Osteoblast (primary cell): ENCODE data around the gene REEP3. TPM values are rescaled to one million over a fixed set of nuclear protein-coding genes. Genes with fewer than 3 reads are reported as not detected.

Source experiments
- DNase-seq: peaks from one replicate; pipeline ENCODE4 v3.0.0; 2011; ENCODE audit warnings: low spot score, mixed read lengths; ENCODE audit not compliant: insufficient read length; ENCODE audit errors: missing footprints
- H2AFZ ChIP-seq: 2 replicates; pipeline ENCODE4 v1.6.0; 2011; ENCODE audit warnings: mild to moderate bottlenecking, low read length
- H3K27ac ChIP-seq: 2 replicates; pipeline ENCODE4 v1.5.1; 2011; ENCODE audit warnings: mild to moderate bottlenecking, low read depth, low read length, moderate library complexity
- H3K27me3 ChIP-seq: 2 replicates; pipeline ENCODE4 v1.6.0; 2012; ENCODE audit warnings: mild to moderate bottlenecking, control low read depth, inconsistent platforms, low read length, moderate library complexity; ENCODE audit not compliant: insufficient read depth
- H3K36me3 ChIP-seq: 2 replicates; pipeline ENCODE4 v1.5.1; 2011; ENCODE audit warnings: mild to moderate bottlenecking, low read length, control low read depth, moderate library complexity; ENCODE audit not compliant: insufficient read depth
- H3K4me1 ChIP-seq: 2 replicates; pipeline ENCODE4 v1.5.1; 2011; ENCODE audit warnings: mild to moderate bottlenecking, low read length, control low read depth, moderate library complexity; ENCODE audit not compliant: insufficient read depth
- H3K4me2 ChIP-seq: 2 replicates; pipeline ENCODE4 v1.6.0; 2011; ENCODE audit warnings: mild to moderate bottlenecking, low read length; ENCODE audit not compliant: insufficient read depth
- H3K4me3 ChIP-seq: fragments of 200-600 bp; sonication (generic); 3 replicates; pipeline ENCODE4 v1.5.1; 2012; ENCODE audit warnings: mild to moderate bottlenecking, low read length, inconsistent platforms; ENCODE audit not compliant: insufficient read depth
- H3K79me2 ChIP-seq: 2 replicates; pipeline ENCODE4 v1.6.0; 2012; ENCODE audit warnings: mild to moderate bottlenecking, low read length, control low read depth, inconsistent platforms; ENCODE audit not compliant: insufficient read depth
- H3K9me3 ChIP-seq: 2 replicates; pipeline ENCODE4 v1.5.1; 2011; ENCODE audit warnings: low read depth, low read length, control low read depth
- H4K20me1 ChIP-seq: 2 replicates; pipeline ENCODE4 v1.6.0; 2012; ENCODE audit warnings: mild to moderate bottlenecking, low read length, control low read depth; ENCODE audit not compliant: insufficient read depth
- CTCF ChIP-seq: IDR thresholded peaks from 2 replicates; pipeline ENCODE4 v1.5.1; 2011; ENCODE audit warnings: mild to moderate bottlenecking, low read depth, low read length, moderate library complexity; ENCODE audit errors: extremely low read depth
- total RNA-seq: library from RNA; depleted of rRNA; stranded (reverse); fragments of >200 nt; gene quantifications from 2 replicates; pipeline ENCODE4 v1.2.3, GENCODE V29; 2012

REEP3 gene
- total RNA-seq, 1 donor, result 71.3 TPM

GRCh38 chr10:63553473-63553872, 32.3 kb downstream of the REEP3 start:
- H3K36me3 ChIP-seq, result no peaks in the 10 kb centered on the region
- TF ChIP-seq CTCF, result no peak
- H3K4me2 ChIP-seq, result peak overlapping the region; percentile 70
- no peaks in the 10 kb centered on the region for H3K9me3 ChIP-seq
- no peak overlapping the region for H2AFZ ChIP-seq
- no peaks in the 10 kb centered on the region for H4K20me1 ChIP-seq
- H3K27ac ChIP-seq, result peak overlapping the region; percentile 93
- no peak for DNase-seq
- peaks cover 53% of the 10 kb centered on the region for H3K79me2 ChIP-seq
- peak overlapping the region; percentile 33 for H3K4me3 ChIP-seq
- H3K27me3 ChIP-seq, result no peaks in the 10 kb centered on the region
- peaks cover 38% of the 10 kb centered on the region for H3K4me1 ChIP-seq

- no peak for TF ChIP-seq CTCF
- Histone ChIP-seq H3K36me3 (no peaks in the 10 kb centered on the region), H3K27ac (peak overlapping the region; percentile 93), H3K4me2 (peak overlapping the region; percentile 37), H3K4me3 (peak overlapping the region; percentile 10), H4K20me1 (no peaks in the 10 kb centered on the region), H2AFZ (no peak overlapping the region), H3K27me3 (no peaks in the 10 kb centered on the region), H3K4me1 (peaks cover 38% of the 10 kb centered on the region), H3K79me2 (peaks cover 57% of the 10 kb centered on the region), H3K9me3 (no peaks in the 10 kb centered on the region)
- peak; percentile 63 for DNase-seq
Measured at GRCh38 chr10:63554657-63555056, 33.5 kb downstream of the REEP3 start.

GRCh38 chr10:63555330-63555729, 34.1 kb downstream of the REEP3 start:
- Histone ChIP-seq H3K4me1 (peaks cover 38% of the 10 kb centered on the region), H3K79me2 (peaks cover 52% of the 10 kb centered on the region), H3K27ac (peak overlapping the region; percentile 93), H3K4me3 (no peak overlapping the region), H3K27me3 (no peaks in the 10 kb centered on the region), H3K9me3 (no peaks in the 10 kb centered on the region), H3K36me3 (no peaks in the 10 kb centered on the region), H3K4me2 (peak overlapping the region; percentile 37), H2AFZ (no peak overlapping the region), H4K20me1 (no peaks in the 10 kb centered on the region)
- TF ChIP-seq CTCF, result no peak
- DNase-seq, result no peak

- no peak for DNase-seq
- no peak overlapping the region for H2AFZ ChIP-seq
- H4K20me1 ChIP-seq, result no peaks in the 10 kb centered on the region
- H3K79me2 ChIP-seq, result peaks cover 61% of the 10 kb centered on the region
- H3K36me3 ChIP-seq, result no peaks in the 10 kb centered on the region
- H3K4me1 ChIP-seq, result peaks cover 30% of the 10 kb centered on the region
- no peak overlapping the region for H3K4me2 ChIP-seq
- TF ChIP-seq CTCF, result no peak
- H3K9me3 ChIP-seq, result no peaks in the 10 kb centered on the region
- H3K27me3 ChIP-seq, result no peaks in the 10 kb centered on the region
- H3K27ac ChIP-seq, result no peak overlapping the region
- H3K4me3 ChIP-seq, result no peak overlapping the region
Measured at GRCh38 chr10:63558132-63558784, 37.1 kb downstream of the REEP3 start.
